Hepatocyte (in vitro differentiated cells): ENCODE results near the gene PYHIN1.

Experiments used
- EZH2 ChIP-seq: fragments of 200-600 bp; sonication (generic); IDR thresholded peaks from 2 replicates; pipeline ENCODE4 v1.6.1; 2016; ENCODE audit warnings: antibody characterized with exemption, mild to moderate bottlenecking, borderline replicate concordance
- TF ChIP-seq, protein P1 (sequence below): fragments of 200-600 bp; sonication (generic); IDR thresholded peaks from 2 replicates; pipeline ENCODE4 v1.5.1; 2016; ENCODE audit warnings: antibody characterized with exemption, mild to moderate bottlenecking; ENCODE audit not compliant: poor library complexity

DNA sequence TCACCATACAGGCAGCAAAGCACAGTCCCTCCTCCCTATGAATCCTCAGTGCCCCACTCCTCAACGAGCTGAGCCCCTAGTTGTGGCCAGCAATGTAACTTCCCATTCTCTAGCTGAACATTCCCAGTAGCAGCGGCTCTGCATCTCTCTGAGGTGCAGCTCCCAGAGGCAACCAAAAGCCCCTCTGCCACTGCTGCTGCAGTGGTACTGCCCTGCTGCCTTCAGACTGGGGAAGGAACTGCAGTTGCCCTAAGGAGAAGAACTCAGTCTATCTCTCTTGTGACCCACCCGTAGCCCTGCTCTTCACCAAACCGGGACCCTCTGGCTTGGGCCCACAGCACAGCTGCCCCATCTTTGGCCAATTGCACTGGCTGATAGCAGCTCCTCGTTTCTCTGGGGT lies 31.6 kb downstream of the PYHIN1 start:
- no peak for TF ChIP-seq EZH2
- TF ChIP-seq, protein P1, sequence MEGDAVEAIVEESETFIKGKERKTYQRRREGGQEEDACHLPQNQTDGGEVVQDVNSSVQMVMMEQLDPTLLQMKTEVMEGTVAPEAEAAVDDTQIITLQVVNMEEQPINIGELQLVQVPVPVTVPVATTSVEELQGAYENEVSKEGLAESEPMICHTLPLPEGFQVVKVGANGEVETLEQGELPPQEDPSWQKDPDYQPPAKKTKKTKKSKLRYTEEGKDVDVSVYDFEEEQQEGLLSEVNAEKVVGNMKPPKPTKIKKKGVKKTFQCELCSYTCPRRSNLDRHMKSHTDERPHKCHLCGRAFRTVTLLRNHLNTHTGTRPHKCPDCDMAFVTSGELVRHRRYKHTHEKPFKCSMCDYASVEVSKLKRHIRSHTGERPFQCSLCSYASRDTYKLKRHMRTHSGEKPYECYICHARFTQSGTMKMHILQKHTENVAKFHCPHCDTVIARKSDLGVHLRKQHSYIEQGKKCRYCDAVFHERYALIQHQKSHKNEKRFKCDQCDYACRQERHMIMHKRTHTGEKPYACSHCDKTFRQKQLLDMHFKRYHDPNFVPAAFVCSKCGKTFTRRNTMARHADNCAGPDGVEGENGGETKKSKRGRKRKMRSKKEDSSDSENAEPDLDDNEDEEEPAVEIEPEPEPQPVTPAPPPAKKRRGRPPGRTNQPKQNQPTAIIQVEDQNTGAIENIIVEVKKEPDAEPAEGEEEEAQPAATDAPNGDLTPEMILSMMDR = no peak
